Osteoblast (primary cell): ENCODE results near the gene LYPD8. TPM values are rescaled to one million over a fixed set of nuclear protein-coding genes. Genes with fewer than 3 reads are reported as not detected.

Experiments
- DNase-seq: peaks from one replicate; pipeline ENCODE4 v3.0.0; 2011; ENCODE audit warnings: low spot score, mixed read lengths; ENCODE audit not compliant: insufficient read length; ENCODE audit errors: missing footprints
- H2AFZ ChIP-seq: 2 replicates; pipeline ENCODE4 v1.6.0; 2011; ENCODE audit warnings: mild to moderate bottlenecking, low read length
- H3K27ac ChIP-seq: 2 replicates; pipeline ENCODE4 v1.5.1; 2011; ENCODE audit warnings: mild to moderate bottlenecking, low read depth, low read length, moderate library complexity
- H3K27me3 ChIP-seq: 2 replicates; pipeline ENCODE4 v1.6.0; 2012; ENCODE audit warnings: mild to moderate bottlenecking, control low read depth, inconsistent platforms, low read length, moderate library complexity; ENCODE audit not compliant: insufficient read depth
- H3K36me3 ChIP-seq: 2 replicates; pipeline ENCODE4 v1.5.1; 2011; ENCODE audit warnings: mild to moderate bottlenecking, low read length, control low read depth, moderate library complexity; ENCODE audit not compliant: insufficient read depth
- H3K4me1 ChIP-seq: 2 replicates; pipeline ENCODE4 v1.5.1; 2011; ENCODE audit warnings: mild to moderate bottlenecking, low read length, control low read depth, moderate library complexity; ENCODE audit not compliant: insufficient read depth
- H3K4me2 ChIP-seq: 2 replicates; pipeline ENCODE4 v1.6.0; 2011; ENCODE audit warnings: mild to moderate bottlenecking, low read length; ENCODE audit not compliant: insufficient read depth
- H3K4me3 ChIP-seq: fragments of 200-600 bp; sonication (generic); 3 replicates; pipeline ENCODE4 v1.5.1; 2012; ENCODE audit warnings: mild to moderate bottlenecking, low read length, inconsistent platforms; ENCODE audit not compliant: insufficient read depth
- H3K79me2 ChIP-seq: 2 replicates; pipeline ENCODE4 v1.6.0; 2012; ENCODE audit warnings: mild to moderate bottlenecking, low read length, control low read depth, inconsistent platforms; ENCODE audit not compliant: insufficient read depth
- H3K9me3 ChIP-seq: 2 replicates; pipeline ENCODE4 v1.5.1; 2011; ENCODE audit warnings: low read depth, low read length, control low read depth
- H4K20me1 ChIP-seq: 2 replicates; pipeline ENCODE4 v1.6.0; 2012; ENCODE audit warnings: mild to moderate bottlenecking, low read length, control low read depth; ENCODE audit not compliant: insufficient read depth
- total RNA-seq: library from RNA; depleted of rRNA; stranded (reverse); fragments of >200 nt; gene quantifications from 2 replicates; pipeline ENCODE4 v1.2.3, GENCODE V29; 2012
- TF ChIP-seq, protein P1 (sequence below): IDR thresholded peaks from 2 replicates; pipeline ENCODE4 v1.5.1; 2011; ENCODE audit warnings: mild to moderate bottlenecking, low read depth, low read length, moderate library complexity; ENCODE audit errors: extremely low read depth

The LYPD8 gene
- total RNA-seq, 1 donor: not detected

DNA sequence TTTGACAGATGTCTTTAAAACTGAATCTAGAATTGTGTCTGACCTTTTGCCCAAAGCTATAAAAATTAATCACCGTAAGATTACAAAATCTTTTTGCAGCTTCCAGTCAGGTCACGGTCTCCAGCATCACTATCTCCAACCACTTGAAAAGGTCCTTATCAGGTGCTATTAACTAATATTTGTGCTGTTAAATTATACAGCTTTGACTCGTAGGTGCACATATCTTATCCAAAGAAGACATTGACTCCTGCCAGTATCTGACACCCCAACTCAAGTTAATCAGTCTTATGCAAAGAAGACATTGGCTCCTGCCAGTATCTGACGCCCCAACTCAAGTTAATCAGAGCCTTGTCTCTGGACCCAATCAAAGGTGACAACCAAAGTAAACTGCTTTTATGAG is 19.9 kb upstream of the LYPD8 start:
- Histone ChIP-seq H3K36me3 (no peaks in the 10 kb centered on the region), H3K4me1 (no peaks in the 10 kb centered on the region), H3K27ac (no peak overlapping the region), H2AFZ (no peak overlapping the region), H3K27me3 (no peaks in the 10 kb centered on the region), H3K79me2 (no peaks in the 10 kb centered on the region), H4K20me1 (no peaks in the 10 kb centered on the region), H3K4me2 (no peak overlapping the region), H3K9me3 (peaks cover 2% of the 10 kb centered on the region), H3K4me3 (no peak overlapping the region)
- no peak for DNase-seq
- TF ChIP-seq, protein P1, sequence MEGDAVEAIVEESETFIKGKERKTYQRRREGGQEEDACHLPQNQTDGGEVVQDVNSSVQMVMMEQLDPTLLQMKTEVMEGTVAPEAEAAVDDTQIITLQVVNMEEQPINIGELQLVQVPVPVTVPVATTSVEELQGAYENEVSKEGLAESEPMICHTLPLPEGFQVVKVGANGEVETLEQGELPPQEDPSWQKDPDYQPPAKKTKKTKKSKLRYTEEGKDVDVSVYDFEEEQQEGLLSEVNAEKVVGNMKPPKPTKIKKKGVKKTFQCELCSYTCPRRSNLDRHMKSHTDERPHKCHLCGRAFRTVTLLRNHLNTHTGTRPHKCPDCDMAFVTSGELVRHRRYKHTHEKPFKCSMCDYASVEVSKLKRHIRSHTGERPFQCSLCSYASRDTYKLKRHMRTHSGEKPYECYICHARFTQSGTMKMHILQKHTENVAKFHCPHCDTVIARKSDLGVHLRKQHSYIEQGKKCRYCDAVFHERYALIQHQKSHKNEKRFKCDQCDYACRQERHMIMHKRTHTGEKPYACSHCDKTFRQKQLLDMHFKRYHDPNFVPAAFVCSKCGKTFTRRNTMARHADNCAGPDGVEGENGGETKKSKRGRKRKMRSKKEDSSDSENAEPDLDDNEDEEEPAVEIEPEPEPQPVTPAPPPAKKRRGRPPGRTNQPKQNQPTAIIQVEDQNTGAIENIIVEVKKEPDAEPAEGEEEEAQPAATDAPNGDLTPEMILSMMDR: no peak

DNA sequence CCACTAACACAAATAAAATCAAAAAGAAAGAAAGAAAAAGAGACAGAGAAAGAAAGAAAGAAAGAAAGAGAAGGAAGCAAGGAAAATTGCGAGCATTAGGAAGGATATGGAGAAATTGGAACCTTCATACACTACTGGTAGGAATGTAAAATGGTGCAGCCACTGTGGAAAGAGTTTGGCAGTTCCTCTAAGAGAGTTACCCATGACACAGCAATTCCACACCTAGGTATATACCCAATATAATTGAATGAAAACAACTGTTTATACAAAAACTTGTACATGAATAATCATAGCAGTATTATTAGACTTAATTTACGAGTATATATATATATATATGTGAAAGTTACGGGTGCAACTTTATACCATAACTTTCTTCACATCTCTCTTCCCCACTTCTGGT is 4.1 kb upstream of the LYPD8 start:
- Histone ChIP-seq H3K4me1 (no peaks in the 10 kb centered on the region), H3K79me2 (no peaks in the 10 kb centered on the region), H3K27me3 (no peaks in the 10 kb centered on the region), H3K36me3 (no peaks in the 10 kb centered on the region), H2AFZ (no peak overlapping the region), H3K27ac (no peak overlapping the region), H3K4me2 (no peak overlapping the region), H3K9me3 (no peaks in the 10 kb centered on the region), H4K20me1 (no peaks in the 10 kb centered on the region), H3K4me3 (no peak overlapping the region)
- TF ChIP-seq, protein P1: no peak
- no peak for DNase-seq

DNA sequence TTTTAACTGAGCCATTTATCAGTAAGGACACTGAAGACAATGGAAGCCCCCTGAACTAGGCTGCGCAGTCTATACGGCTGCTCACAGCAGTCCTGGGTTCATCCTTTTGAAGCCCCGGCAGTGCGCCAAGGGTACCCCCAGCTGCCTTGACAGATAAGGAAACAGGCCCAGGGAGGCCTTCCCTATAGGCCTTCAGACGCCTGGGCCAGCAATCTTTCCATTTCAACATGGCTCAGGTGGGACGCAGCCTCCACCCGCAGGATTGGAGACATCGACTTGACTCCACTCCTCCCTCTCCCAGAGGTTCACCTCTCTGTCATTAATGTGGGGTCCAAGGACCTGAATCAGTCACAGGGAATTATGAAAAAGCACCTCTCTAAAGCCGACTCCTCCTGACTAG is 2.8 kb upstream of the LYPD8 start:
- Histone ChIP-seq H3K4me3 (no peak overlapping the region), H3K4me1 (no peaks in the 10 kb centered on the region), H3K36me3 (no peaks in the 10 kb centered on the region), H2AFZ (no peak overlapping the region), H4K20me1 (no peaks in the 10 kb centered on the region), H3K27ac (no peak overlapping the region), H3K4me2 (no peak overlapping the region), H3K9me3 (peaks cover 7% of the 10 kb centered on the region), H3K27me3 (no peaks in the 10 kb centered on the region), H3K79me2 (no peaks in the 10 kb centered on the region)
- DNase-seq: no peak
- TF ChIP-seq, protein P1: no peak

DNA sequence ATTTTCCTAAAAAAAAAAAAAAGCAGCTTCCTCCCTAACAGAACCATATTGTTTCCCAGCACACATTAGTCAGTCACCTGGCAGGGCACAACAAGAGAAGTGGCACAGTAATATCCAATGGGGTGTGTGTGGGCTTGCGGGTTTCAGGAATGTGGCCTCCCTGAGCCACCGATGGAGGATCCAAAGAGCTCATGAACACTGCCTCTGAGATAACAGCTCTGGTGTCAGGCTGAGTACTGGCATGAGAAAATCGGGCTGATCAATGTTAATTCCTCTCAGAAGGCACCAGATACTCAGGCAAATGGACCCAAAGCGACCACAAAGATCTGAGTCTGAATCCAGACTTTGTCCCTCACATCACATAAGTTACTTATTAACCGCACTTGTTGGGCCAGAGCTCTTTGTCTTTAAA is 2.2 kb upstream of the LYPD8 start:
- H3K4me2 ChIP-seq: no peak overlapping the region
- no peaks in the 10 kb centered on the region for H3K27me3 ChIP-seq
- H3K4me1 ChIP-seq: no peaks in the 10 kb centered on the region
- peaks cover 7% of the 10 kb centered on the region for H3K9me3 ChIP-seq
- no peaks in the 10 kb centered on the region for H4K20me1 ChIP-seq
- TF ChIP-seq, protein P1: no peak
- H3K36me3 ChIP-seq: no peaks in the 10 kb centered on the region
- no peak overlapping the region for H3K27ac ChIP-seq
- no peak for DNase-seq
- no peaks in the 10 kb centered on the region for H3K79me2 ChIP-seq
- H2AFZ ChIP-seq: no peak overlapping the region
- H3K4me3 ChIP-seq: no peak overlapping the region
